Measurements from ENCODE around the gene CERS2. TPM values are rescaled to one million over a fixed set of nuclear protein-coding genes. Genes with fewer than 3 reads are reported as not detected.
A peak's percentile ranks its signal among the peaks of the same experiment; 100 is the strongest.

Gene CERS2
- total RNA-seq, 1 donor: 138 TPM

- DNase-seq (ENCODE audit: low read depth): no peak
- no peak overlapping the region for H3K4me3 ChIP-seq (ENCODE audit: low read depth, low read length)
- TF ChIP-seq CTCF (IDR thresholded peaks at IDR 0.05; ENCODE audit: insufficient read depth, low read length): no peak
Measured at GRCh38 chr1:150997949-150998348, 23.3 kb upstream of the CERS2 start.

- no peak overlapping the region for H3K4me3 ChIP-seq (ENCODE audit: low read depth, low read length)
- TF ChIP-seq CTCF (IDR thresholded peaks at IDR 0.05; ENCODE audit: insufficient read depth, low read length): no peak
- DNase-seq (ENCODE audit: low read depth): no peak
Measured at GRCh38 chr1:150997126-150997872, 22.7 kb upstream of the CERS2 start.

- H3K4me3 ChIP-seq (ENCODE audit: low read depth, low read length): no peak overlapping the region
- peak; percentile 56 for DNase-seq (ENCODE audit: low read depth)
- TF ChIP-seq CTCF (IDR thresholded peaks at IDR 0.05; ENCODE audit: insufficient read depth, low read length): peak; percentile 70
Measured at GRCh38 chr1:150995896-150996295, 21.3 kb upstream of the CERS2 start.

- TF ChIP-seq CTCF (IDR thresholded peaks at IDR 0.05; ENCODE audit: insufficient read depth, low read length): no peak
- DNase-seq (ENCODE audit: low read depth): no peak
- no peak overlapping the region for H3K4me3 ChIP-seq (ENCODE audit: low read depth, low read length)
Measured at GRCh38 chr1:150995460-150995859, 20.8 kb upstream of the CERS2 start.

- TF ChIP-seq CTCF (IDR thresholded peaks at IDR 0.05; ENCODE audit: insufficient read depth, low read length): no peak
- DNase-seq (ENCODE audit: low read depth): no peak
Measured at GRCh38 chr1:150994248-150994647, 19.6 kb upstream of the CERS2 start.

GRCh38 chr1:150992626-150993025 is 18.0 kb upstream of the CERS2 start:
- no peak overlapping the region for H3K4me3 ChIP-seq (ENCODE audit: low read depth, low read length)
- TF ChIP-seq CTCF (IDR thresholded peaks at IDR 0.05; ENCODE audit: insufficient read depth, low read length): no peak
- no peak for DNase-seq (ENCODE audit: low read depth)

More at GRCh38 chr1:150994248-150994647, 19.6 kb upstream of the CERS2 start:
- no peak overlapping the region for H3K4me3 ChIP-seq (ENCODE audit: low read depth, low read length)

- no peak for DNase-seq (ENCODE audit: low read depth)
- H3K4me3 ChIP-seq (ENCODE audit: low read depth, low read length): no peak overlapping the region
- TF ChIP-seq CTCF (IDR thresholded peaks at IDR 0.05; ENCODE audit: insufficient read depth, low read length): no peak
Measured at GRCh38 chr1:150987924-150988323, 13.3 kb upstream of the CERS2 start.

All from fibroblast of the aortic adventitia (primary cell).